H9 (cell line): ENCODE measurements around the gene MSI2. TPM values are rescaled to one million over a fixed set of nuclear protein-coding genes. Genes with fewer than 3 reads are reported as not detected.
A peak's percentile ranks its signal among the peaks of the same experiment; 100 is the strongest.

ENCODE experiments used
- DNase-seq: peaks from one replicate; pipeline ENCODE4 v3.0.0-alpha.2; 2017
- H2AFZ ChIP-seq: one replicate; pipeline ENCODE4 v1.6.1; 2013; ENCODE audit warnings: mild to moderate bottlenecking, low read length, control low read depth, moderate library complexity
- H2AK5ac ChIP-seq: 2 replicates; pipeline ENCODE4 v1.6.1; 2013; ENCODE audit warnings: low read length, control low read depth, mixed read lengths; ENCODE audit not compliant: insufficient read length
- H2BK120ac ChIP-seq: one replicate; pipeline ENCODE4 v1.6.1; 2013; ENCODE audit warnings: low read depth, mild to moderate bottlenecking, low read length, control low read depth, inconsistent platforms; ENCODE audit not compliant: poor library complexity, severe bottlenecking
- H2BK12ac ChIP-seq: 2 replicates; pipeline ENCODE4 v1.6.1; 2013; ENCODE audit warnings: low read length, control low read depth, mixed read lengths, low read depth; ENCODE audit not compliant: insufficient read length
- H2BK15ac ChIP-seq: 2 replicates; pipeline ENCODE4 v1.6.1; 2013; ENCODE audit warnings: low read depth, low read length, control low read depth
- H2BK20ac ChIP-seq: one replicate; pipeline ENCODE4 v1.6.1; 2013; ENCODE audit warnings: low read depth, mild to moderate bottlenecking, low read length, control low read depth, inconsistent platforms; ENCODE audit not compliant: poor library complexity, severe bottlenecking
- H2BK5ac ChIP-seq: 2 replicates; pipeline ENCODE4 v1.6.1; 2013; ENCODE audit warnings: low read length, control low read depth, mixed read lengths; ENCODE audit not compliant: insufficient read length
- H3K14ac ChIP-seq: 2 replicates; pipeline ENCODE4 v1.6.1; 2013; ENCODE audit warnings: low read length, control low read depth; ENCODE audit not compliant: insufficient read depth
- H3K18ac ChIP-seq: 2 replicates; pipeline ENCODE4 v1.6.1; 2013; ENCODE audit warnings: low read depth, mild to moderate bottlenecking, mixed read lengths, low read length, control low read depth; ENCODE audit not compliant: insufficient read length
- H3K23ac ChIP-seq: 2 replicates; pipeline ENCODE4 v1.6.1; 2013; ENCODE audit warnings: low read length, control low read depth, mixed read lengths, low read depth; ENCODE audit not compliant: insufficient read length
- H3K23me2 ChIP-seq: 2 replicates; pipeline ENCODE4 v1.6.1; 2013; ENCODE audit warnings: low read depth, mild to moderate bottlenecking, mixed read lengths, low read length, control low read depth; ENCODE audit not compliant: insufficient read length, poor library complexity, severe bottlenecking
- H3K27ac ChIP-seq: 2 replicates; pipeline ENCODE4 v1.5.1; 2013; ENCODE audit warnings: low read length, control low read depth, mixed read lengths, low read depth; ENCODE audit not compliant: insufficient read length
- H3K27me3 ChIP-seq: 2 replicates; pipeline ENCODE4 v1.6.1; 2013; ENCODE audit warnings: low read length, control low read depth, inconsistent platforms; ENCODE audit not compliant: insufficient read depth
- H3K4ac ChIP-seq: 2 replicates; pipeline ENCODE4 v1.6.1; 2013; ENCODE audit warnings: low read depth, mild to moderate bottlenecking, control low read depth, inconsistent platforms, low read length, moderate library complexity
- H3K4me1 ChIP-seq: 2 replicates; pipeline ENCODE4 v1.6.1; 2013; ENCODE audit warnings: low read length, control low read depth, inconsistent platforms; ENCODE audit not compliant: insufficient read depth
- H3K4me2 ChIP-seq: 2 replicates; pipeline ENCODE4 v1.6.1; 2013; ENCODE audit warnings: low read length, control low read depth, mixed read lengths; ENCODE audit not compliant: insufficient read length, insufficient read depth
- H3K56ac ChIP-seq: 2 replicates; pipeline ENCODE4 v1.6.1; 2013; ENCODE audit warnings: low read depth, mild to moderate bottlenecking, mixed read lengths, low read length, control low read depth; ENCODE audit not compliant: insufficient read length
- H3K79me1 ChIP-seq: 2 replicates; pipeline ENCODE4 v1.6.1; 2013; ENCODE audit warnings: low read depth, mild to moderate bottlenecking, moderate library complexity, low read length, control low read depth, inconsistent platforms; ENCODE audit not compliant: insufficient read depth, poor library complexity, severe bottlenecking
- H3K79me2 ChIP-seq: 2 replicates; pipeline ENCODE4 v1.6.1; 2013; ENCODE audit warnings: low read length, control low read depth, inconsistent platforms; ENCODE audit not compliant: insufficient read depth
- H3K9ac ChIP-seq: 2 replicates; pipeline ENCODE4 v1.6.1; 2013; ENCODE audit warnings: low read length, control low read depth, mixed read lengths; ENCODE audit not compliant: insufficient read length; ENCODE audit errors: extremely low read depth
- H3K9me3 ChIP-seq: one replicate; pipeline ENCODE4 v1.6.1; 2013; ENCODE audit warnings: low read depth, low read length, inconsistent platforms; ENCODE audit not compliant: control insufficient read depth
- H3T11ph ChIP-seq: one replicate; pipeline ENCODE4 v1.6.1; 2013; ENCODE audit warnings: mild to moderate bottlenecking, low read length, control low read depth, inconsistent platforms
- H4K20me1 ChIP-seq: one replicate; pipeline ENCODE4 v1.6.1; 2013; ENCODE audit not compliant: control insufficient read depth, insufficient read length, insufficient read depth
- H4K5ac ChIP-seq: 2 replicates; pipeline ENCODE4 v1.6.1; 2013; ENCODE audit warnings: low read depth, mild to moderate bottlenecking, mixed read lengths, low read length, control low read depth; ENCODE audit not compliant: insufficient read length
- H4K8ac ChIP-seq: replicated peaks from 2 replicates; pipeline ENCODE4 v1.6.1; 2013; ENCODE audit warnings: low read length, control low read depth, mixed read lengths, low read depth; ENCODE audit not compliant: insufficient read length
- H4K91ac ChIP-seq: 2 replicates; pipeline ENCODE4 v1.6.1; 2013; ENCODE audit warnings: low read depth, mild to moderate bottlenecking, moderate library complexity, mixed read lengths, low read length, control low read depth; ENCODE audit not compliant: insufficient read length
- H3K27ac Mint-ChIP-seq, 3 experiments: 2 replicates in 2 of 3; 3 replicates in 1 of 3; pipeline ENCODE4 v1.8.0; 2020 to 2021; ENCODE audit warnings: mixed read lengths in 3 of 3, mild to moderate bottlenecking in 1 of 3, moderate library complexity in 1 of 3
- H3K27me3 Mint-ChIP-seq: 2 replicates; pipeline ENCODE4 v1.8.0; 2021; ENCODE audit warnings: low read depth, mild to moderate bottlenecking, moderate library complexity, mixed read lengths
- H3K36me3 Mint-ChIP-seq, 3 experiments: 2 replicates in 2 of 3; 3 replicates in 1 of 3; pipeline ENCODE4 v1.8.0; 2020 to 2021; ENCODE audit warnings: low read depth in 3 of 3, mixed read lengths in 3 of 3; ENCODE audit not compliant: insufficient read depth in 1 of 3
- H3K4me1 Mint-ChIP-seq, 2 experiments: 2 replicates each; pipeline ENCODE4 v1.8.0; 2020; ENCODE audit warnings: mixed read lengths in 2 of 2
- H3K4me3 Mint-ChIP-seq, 2 experiments: 2 replicates in 1 of 2; 3 replicates in 1 of 2; pipeline ENCODE4 v1.8.0; 2020 to 2021; ENCODE audit warnings: mild to moderate bottlenecking in 2 of 2, mixed read lengths in 2 of 2, moderate library complexity in 1 of 2
- H3K9me3 Mint-ChIP-seq, 2 experiments: 2 replicates in 1 of 2; 3 replicates in 1 of 2; pipeline ENCODE4 v1.8.0; 2020; ENCODE audit warnings: mild to moderate bottlenecking in 2 of 2, mixed read lengths in 2 of 2, moderate library complexity in 1 of 2
- CTCF ChIP-seq: fragments of 200-600 bp; sonication (generic); conservative IDR thresholded peaks from 3 replicates; pipeline ENCODE4 v1.8.0; 2021; ENCODE audit warnings: antibody characterized with exemption, mild to moderate bottlenecking
- WGBS: extraction: QIAGEN DNeasy Blood & Tissue Kit; methylation state at CpG from one replicate; pipeline ENCODE4 v1.1.7; 2013; ENCODE audit warnings: missing lambda C conversion rate, low lambda C conversion rate, mixed read lengths; ENCODE audit not compliant: insufficient read length; ENCODE audit errors: extremely low coverage; 5-methylcytosine and 5-hydroxymethylcytosine counted together
- total RNA-seq: library from RNA; stranded (reverse); gene quantifications from 2 replicates; pipeline ENCODE4 v1.2.1, GENCODE V29; 2021

The MSI2 gene
- total RNA-seq, 1 experiment from 2014 or later: 98.5 TPM

DNA sequence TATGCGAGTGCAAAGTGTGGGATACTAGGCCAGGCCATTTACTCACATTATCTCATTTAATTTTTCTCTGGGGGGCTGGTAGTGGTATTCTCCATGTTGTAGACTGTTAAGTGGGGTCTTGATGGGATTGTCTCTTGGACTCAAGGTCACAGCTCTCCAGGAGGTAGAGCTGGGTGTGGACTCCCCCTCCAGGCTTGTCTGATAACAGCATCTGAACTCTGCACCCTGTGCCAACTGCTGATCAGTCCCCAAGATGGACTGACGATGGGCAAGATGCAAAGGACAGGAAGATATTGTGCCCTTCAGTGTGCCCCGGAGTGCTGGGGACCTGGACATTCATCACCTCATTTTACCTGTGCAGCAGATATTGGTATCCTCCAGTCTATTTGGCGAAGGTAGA lies 147.8 kb downstream of the MSI2 start:
- H3K4me1 Mint-ChIP-seq: peaks cover 45 to 62% of the 10 kb centered on the region in 2 experiments
- H3K4me2 ChIP-seq: no peak overlapping the region
- H2BK5ac ChIP-seq: no peak overlapping the region
- DNase-seq: no peak
- no peak overlapping the region for H3K9ac ChIP-seq
- no peak overlapping the region for H3K18ac ChIP-seq
- H3K79me1 ChIP-seq: no peaks in the 10 kb centered on the region
- no peak overlapping the region for H2AFZ ChIP-seq
- H3K56ac ChIP-seq: no peak overlapping the region
- H4K8ac ChIP-seq: no peak overlapping the region
- peaks cover 5 to 13% (median 5%) of the 10 kb centered on the region in 3 experiments; a peak in 3 of 7 replicates for H3K36me3 Mint-ChIP-seq
- no peak overlapping the region for H2AK5ac ChIP-seq
- no peak overlapping the region for H4K91ac ChIP-seq
- no peak overlapping the region for H3K23ac ChIP-seq
- no CpG with 5 or more reads among the region's 4 CpGs for WGBS
- no peaks in the 10 kb centered on the region for H3K27me3 ChIP-seq
- H3K27me3 Mint-ChIP-seq: no peaks in the 10 kb centered on the region; the same call in 1 of the 2 replicates
- no peak overlapping the region for H3K4me3 Mint-ChIP-seq
- H4K20me1 ChIP-seq: no peaks in the 10 kb centered on the region
- H3K23me2 ChIP-seq: no peaks in the 10 kb centered on the region
- no peak overlapping the region for H2BK12ac ChIP-seq
- H3K9me3 ChIP-seq: no peaks in the 10 kb centered on the region
- no peaks in the 10 kb centered on the region for H3K79me2 ChIP-seq
- H3K27ac Mint-ChIP-seq: no peak overlapping the region
- H3K14ac ChIP-seq: no peak overlapping the region
- H3K4ac ChIP-seq: no peak overlapping the region
- peaks cover 9% of the 10 kb centered on the region; the same call in 1 of the 2 replicates for H3K4me1 ChIP-seq
- no peak overlapping the region for H2BK120ac ChIP-seq
- H3K27ac ChIP-seq: no peak overlapping the region
- no peak overlapping the region for H2BK15ac ChIP-seq
- peak; percentile 32; the same call in 2 of the 3 replicates for TF ChIP-seq CTCF
- no peak overlapping the region for H3T11ph ChIP-seq
- no peak overlapping the region for H2BK20ac ChIP-seq
- H4K5ac ChIP-seq: no peak overlapping the region
- H3K9me3 Mint-ChIP-seq: no peaks in the 10 kb centered on the region
